Hepatocyte (in vitro differentiated cells): ENCODE data around the gene PHAF1.

Experiments
- EZH2phosphoT487 ChIP-seq: fragments of 200-600 bp; sonication (generic); IDR thresholded peaks from one replicate; pipeline ENCODE4 v1.6.1; 2018; ENCODE audit warnings: antibody characterized with exemption, mild to moderate bottlenecking, low read depth, moderate library complexity; ENCODE audit not compliant: unreplicated experiment, severe bottlenecking
- TF ChIP-seq, protein P1 (sequence below): fragments of 200-600 bp; sonication (generic); IDR thresholded peaks from 2 replicates; pipeline ENCODE4 v1.5.1; 2016; ENCODE audit warnings: antibody characterized with exemption, mild to moderate bottlenecking; ENCODE audit not compliant: poor library complexity

GRCh38 chr16:67176662-67177061, 66.9 kb downstream of the PHAF1 start:
- no peak for TF ChIP-seq EZH2phosphoT487
- TF ChIP-seq, protein P1, sequence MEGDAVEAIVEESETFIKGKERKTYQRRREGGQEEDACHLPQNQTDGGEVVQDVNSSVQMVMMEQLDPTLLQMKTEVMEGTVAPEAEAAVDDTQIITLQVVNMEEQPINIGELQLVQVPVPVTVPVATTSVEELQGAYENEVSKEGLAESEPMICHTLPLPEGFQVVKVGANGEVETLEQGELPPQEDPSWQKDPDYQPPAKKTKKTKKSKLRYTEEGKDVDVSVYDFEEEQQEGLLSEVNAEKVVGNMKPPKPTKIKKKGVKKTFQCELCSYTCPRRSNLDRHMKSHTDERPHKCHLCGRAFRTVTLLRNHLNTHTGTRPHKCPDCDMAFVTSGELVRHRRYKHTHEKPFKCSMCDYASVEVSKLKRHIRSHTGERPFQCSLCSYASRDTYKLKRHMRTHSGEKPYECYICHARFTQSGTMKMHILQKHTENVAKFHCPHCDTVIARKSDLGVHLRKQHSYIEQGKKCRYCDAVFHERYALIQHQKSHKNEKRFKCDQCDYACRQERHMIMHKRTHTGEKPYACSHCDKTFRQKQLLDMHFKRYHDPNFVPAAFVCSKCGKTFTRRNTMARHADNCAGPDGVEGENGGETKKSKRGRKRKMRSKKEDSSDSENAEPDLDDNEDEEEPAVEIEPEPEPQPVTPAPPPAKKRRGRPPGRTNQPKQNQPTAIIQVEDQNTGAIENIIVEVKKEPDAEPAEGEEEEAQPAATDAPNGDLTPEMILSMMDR = no peak
